HEK293T (cell line): ENCODE data around the gene DLX2.

Experiments used
- ARNT ChIP-seq: fragments of 450-650 bp; IDR thresholded peaks from 2 replicates; pipeline ENCODE4 v1.6.1; 2017; ENCODE audit warnings: mild to moderate bottlenecking
- CTBP1 ChIP-seq: fragments of 450-650 bp; IDR thresholded peaks from 2 replicates; pipeline ENCODE4 v1.6.1; 2016; ENCODE audit warnings: borderline replicate concordance
- ELF4 ChIP-seq: fragments of 450-650 bp; IDR thresholded peaks from 2 replicates; pipeline ENCODE4 v1.6.1; 2017; ENCODE audit warnings: antibody characterized with exemption
- FOXA1 ChIP-seq: fragments of 450-650 bp; IDR thresholded peaks from 2 replicates; pipeline ENCODE4 v1.6.1; 2016; ENCODE audit warnings: mild to moderate bottlenecking
- FOXK2 ChIP-seq: fragments of 450-650 bp; IDR thresholded peaks from 2 replicates; pipeline ENCODE4 v1.6.1; 2016; ENCODE audit warnings: mild to moderate bottlenecking
- FOXM1 ChIP-seq: fragments of 450-650 bp; IDR thresholded peaks from 2 replicates; pipeline ENCODE4 v1.6.1; 2017; ENCODE audit warnings: mild to moderate bottlenecking, borderline replicate concordance
- HDGF ChIP-seq: fragments of 450-650 bp; IDR thresholded peaks from 2 replicates; pipeline ENCODE4 v1.6.1; 2017; ENCODE audit warnings: antibody characterized with exemption, borderline replicate concordance
- L3MBTL2 ChIP-seq: fragments of 450-650 bp; conservative IDR thresholded peaks from 2 replicates; pipeline ENCODE4 v1.6.1; 2016; ENCODE audit warnings: mild to moderate bottlenecking
- SP1 ChIP-seq: fragments of 450-650 bp; IDR thresholded peaks from 2 replicates; pipeline ENCODE4 v1.6.1; 2017
- SUZ12 ChIP-seq: fragments of 450-650 bp; IDR thresholded peaks from 2 replicates; pipeline ENCODE4 v1.6.1; 2016; ENCODE audit warnings: mild to moderate bottlenecking
- TARDBP ChIP-seq: fragments of 450-650 bp; IDR thresholded peaks from 2 replicates; pipeline ENCODE4 v1.6.1; 2016
- ZNF384 ChIP-seq: fragments of 450-650 bp; IDR thresholded peaks from 2 replicates; pipeline ENCODE4 v1.6.1; 2016

DNA sequence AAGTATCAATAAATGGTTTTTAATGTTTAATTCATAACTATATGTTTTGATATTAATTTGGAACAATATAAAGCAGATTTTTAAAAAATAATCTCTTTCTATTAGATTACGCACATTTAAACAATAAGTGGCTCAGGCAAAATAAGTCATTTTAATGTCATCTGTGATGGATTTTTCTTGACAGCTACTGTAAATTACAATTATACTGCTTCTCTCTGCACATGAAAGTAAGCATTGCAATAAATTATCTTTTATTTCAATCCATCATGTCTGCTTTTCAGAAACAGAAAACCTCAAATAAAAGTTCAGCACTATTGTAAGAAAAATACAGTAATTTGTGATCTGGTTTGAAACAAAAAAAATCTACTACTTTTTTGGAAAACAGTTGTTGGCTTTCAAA, 28.4 kb downstream of the DLX2 start:
- TF ChIP-seq ARNT (no peak), ZNF384 (no peak), FOXK2 (no peak), ELF4 (no peak), FOXM1 (no peak), FOXA1 (no peak), TARDBP (no peak), SUZ12 (no peak), SP1 (no peak), L3MBTL2 (no peak), CTBP1 (peak; percentile 44; the same call in 1 of the 2 replicates), HDGF (no peak)
